GM21619 (cell line): ENCODE data around the gene RGS10.

Source experiments
- ATAC-seq: cut with Tn5 transposase; IDR thresholded peaks from one replicate; pipeline ENCODE4 v1.9.1; 2021; ENCODE audit not compliant: unreplicated experiment

The RGS10 gene

DNA sequence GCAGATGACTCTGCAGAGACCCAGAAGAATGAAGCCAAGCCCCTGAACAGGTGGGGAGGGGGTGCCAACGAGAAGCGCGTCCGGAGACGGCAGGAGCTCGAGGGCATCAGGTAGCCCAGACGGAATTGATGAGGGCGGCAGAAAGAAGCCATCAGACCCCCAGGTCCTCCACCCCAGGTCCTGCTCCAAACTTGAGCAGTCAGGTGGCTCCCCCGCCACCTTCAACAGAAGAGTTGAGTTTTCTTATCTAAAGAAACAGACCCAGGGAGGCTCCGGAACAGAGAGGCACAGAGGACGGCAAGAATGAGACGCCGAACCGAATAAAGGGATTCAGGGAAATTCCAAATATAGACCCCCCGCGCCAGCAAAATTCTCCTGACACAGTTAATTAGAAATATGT lies 22.2 kb downstream of the RGS10 start:
- no peak for ATAC-seq

DNA sequence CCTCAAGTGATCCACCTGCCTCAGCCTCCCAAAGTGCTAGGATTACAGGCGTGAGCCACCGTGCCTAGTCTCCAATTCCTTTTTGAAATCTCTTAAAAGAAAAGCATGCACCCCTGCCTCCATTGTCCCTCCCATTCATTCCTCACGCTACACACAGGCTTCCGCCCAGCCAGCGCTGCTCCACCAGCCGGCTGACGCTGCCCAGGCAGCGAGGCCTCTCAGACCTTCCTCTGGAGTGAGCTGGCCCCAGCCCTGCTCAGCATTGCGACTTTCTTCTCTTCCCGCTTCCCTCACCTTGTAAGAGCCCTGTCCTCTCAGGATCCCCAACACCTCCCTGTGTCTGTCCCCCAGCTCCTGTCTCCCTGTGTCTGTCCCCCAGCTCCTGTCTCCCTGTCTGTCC lies 23.6 kb downstream of the RGS10 start:
- ATAC-seq = no peak

DNA sequence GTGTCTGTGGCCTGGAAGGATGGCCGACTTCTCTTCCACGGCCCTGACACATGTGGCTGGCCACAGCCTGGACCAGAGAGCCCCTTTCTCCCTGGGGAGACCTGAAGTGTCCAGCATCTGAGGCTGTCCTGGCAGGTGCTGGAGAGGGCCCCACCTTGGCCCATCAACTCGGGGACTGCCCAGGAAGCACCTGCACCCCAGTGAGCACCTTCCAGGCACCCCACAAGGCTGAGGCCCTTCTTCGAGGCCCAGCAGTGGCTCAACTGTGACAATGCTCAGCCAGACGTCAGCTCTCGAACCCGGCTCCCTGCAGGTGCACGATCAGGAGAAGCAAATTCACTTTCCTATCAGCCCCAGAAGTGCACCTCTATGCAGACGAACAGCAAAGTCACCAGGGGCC lies 24.3 kb downstream of the RGS10 start:
- peak; percentile 18 for ATAC-seq

DNA sequence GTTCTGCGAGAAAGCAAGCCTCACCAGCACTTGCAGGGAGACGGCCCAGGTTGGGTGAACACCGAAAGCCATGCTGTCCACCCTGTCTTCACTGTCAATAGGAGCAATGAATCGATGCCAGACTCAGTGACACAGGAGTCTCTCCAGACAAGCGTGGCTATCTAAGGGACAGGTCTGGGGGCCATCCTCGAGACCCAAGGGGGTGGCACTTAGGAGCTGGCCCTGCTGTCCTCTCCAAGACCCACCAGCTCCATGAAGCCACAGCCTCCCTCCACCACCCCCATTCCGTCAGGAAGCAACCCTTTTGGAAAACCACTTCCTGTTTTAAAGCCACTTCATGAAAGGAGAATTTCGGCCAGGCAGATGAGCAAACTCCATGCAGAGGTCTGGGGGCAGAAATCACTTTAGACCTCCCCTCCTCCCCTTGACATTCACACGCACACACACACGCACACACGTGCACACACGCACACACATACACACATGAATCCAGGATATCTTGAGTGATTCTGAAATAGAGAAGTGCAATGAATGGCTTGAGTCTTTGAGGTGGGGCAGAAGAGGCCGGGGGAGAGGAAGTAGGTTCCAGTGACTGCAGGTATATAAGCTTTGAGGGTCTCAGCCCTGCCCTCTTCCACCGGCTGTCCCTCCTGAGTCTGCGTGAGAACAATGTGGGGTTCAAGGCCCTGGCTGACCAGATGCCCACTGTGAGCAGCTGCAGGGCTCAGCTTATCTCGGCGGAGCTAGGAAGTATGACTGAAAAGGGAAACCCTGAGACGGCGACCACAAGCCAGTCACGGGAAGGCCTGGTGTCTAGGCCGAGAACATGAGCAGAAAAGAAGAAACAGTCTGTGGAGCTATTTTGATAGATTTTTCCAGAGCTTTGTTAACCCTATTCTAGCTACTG lies 25.0 kb downstream of the RGS10 start:
- ATAC-seq = peak; percentile 52

DNA sequence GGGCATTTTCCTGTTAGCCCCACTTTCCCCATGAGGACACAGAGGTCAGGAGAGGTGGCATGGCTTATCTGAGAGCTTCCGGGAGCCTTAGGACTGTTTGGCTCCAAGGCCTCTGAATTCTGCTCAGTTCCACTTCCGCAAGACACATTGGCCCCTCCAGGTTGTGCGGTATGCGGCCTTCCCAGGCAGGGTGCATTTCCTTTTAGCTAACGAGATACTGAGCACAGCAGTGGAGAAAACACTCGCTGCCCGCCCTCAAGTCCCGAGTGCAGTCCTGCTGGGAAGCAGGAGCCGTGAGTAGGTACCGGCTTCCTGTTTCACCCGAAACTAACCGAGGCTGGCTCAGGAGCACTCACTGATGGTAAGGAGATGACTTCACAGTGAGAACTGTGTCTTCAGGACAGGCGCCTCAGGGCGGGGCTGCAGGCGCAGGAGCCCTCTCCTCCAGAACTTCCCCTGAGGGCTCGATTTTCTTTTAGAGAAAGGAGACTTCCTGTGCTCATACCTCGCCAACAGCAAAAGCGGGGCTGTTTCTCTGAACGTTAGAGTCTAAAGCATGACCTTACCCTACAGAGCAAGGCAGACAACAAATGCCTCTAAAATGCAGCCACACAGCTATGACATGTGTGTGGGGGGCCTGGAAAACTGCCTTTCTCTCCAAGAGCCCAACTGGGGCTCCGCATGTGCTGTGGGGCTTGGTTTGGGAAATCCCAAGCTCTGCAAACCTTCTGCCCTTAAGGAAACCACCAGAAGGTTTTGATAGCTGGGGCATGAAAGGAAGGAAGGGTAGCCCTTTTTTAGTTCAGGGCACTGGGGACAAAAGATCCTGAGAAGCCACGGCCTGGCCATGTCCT lies 25.9 kb downstream of the RGS10 start:
- peak; percentile 77 for ATAC-seq

DNA sequence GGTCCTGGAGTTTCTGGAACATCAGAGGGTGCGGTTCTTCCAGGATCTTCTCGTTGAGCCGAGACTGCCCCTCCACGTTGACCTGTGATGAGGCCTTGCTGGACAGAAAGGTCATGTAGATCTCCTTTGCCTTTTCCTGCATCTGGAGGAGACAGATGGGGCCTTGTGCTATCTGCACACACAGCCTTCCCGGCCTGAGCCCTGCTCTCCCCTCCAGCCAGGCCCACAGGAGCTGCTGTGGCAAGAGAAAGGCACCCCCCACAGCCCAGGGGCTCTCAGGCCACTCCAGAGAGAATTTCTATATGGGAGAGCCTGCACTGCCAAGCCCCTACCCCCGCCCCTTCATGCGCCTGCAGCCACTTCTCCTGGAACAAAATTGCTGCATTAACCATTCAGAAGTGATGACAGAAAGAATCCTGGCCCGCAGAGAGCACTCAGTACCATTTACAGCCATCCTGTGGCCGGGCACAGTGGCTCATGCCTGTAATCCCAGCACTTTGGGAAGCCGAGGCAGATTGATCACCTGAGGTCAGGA lies 26.9 kb downstream of the RGS10 start:
- no peak for ATAC-seq

DNA sequence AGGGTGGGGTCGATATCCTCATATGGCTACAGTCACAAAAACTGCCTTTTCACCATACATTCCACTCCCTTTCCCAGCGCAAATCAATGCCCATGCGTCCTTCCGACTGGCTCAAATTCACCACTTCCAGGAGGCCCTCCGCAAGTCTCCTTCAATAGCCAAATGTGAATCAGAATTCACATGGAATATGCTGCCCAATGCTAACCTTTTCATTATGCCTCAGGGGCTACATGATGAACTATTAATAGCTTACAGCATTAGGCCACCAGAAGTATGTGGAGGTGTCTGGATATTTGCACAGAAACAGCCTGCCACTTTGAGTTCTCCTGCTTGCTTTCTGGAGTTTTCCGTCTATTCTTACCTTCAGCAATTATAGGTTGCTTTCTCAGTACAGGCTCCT lies 27.7 kb downstream of the RGS10 start:
- ATAC-seq = no peak

DNA sequence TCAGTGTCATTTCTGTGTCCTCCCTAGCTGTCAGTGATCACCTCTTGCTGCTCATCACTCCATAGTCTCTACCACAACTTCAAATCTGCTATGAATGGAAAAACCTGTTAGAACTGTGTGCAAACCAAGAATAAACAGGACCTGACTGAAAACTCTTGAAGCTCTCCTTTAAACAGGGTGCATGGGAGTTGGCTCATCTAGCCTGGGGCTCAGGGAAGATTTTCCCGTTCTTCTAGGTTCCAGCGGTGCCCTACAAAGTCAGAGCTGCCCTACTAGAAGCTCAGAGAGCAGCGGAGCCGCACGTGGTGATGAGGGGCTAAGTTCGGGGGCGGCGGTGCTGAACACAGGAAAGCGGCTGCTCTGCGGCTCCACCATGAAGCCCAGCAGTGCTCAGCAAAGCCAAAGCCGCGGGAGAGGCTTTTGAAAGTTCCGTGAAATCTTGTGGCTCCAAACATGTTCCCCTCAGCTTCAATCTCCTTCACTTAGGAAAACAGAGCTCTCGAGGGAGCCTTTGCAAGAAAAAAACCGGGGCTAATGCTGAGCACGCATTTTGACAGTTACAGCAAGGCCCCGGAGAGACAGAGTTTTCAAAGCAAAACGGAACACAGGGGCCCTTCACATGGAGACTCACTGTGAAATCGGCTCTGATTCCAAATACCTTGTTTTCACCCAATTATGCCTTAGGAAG lies 30.5 kb downstream of the RGS10 start:
- no peak for ATAC-seq

DNA sequence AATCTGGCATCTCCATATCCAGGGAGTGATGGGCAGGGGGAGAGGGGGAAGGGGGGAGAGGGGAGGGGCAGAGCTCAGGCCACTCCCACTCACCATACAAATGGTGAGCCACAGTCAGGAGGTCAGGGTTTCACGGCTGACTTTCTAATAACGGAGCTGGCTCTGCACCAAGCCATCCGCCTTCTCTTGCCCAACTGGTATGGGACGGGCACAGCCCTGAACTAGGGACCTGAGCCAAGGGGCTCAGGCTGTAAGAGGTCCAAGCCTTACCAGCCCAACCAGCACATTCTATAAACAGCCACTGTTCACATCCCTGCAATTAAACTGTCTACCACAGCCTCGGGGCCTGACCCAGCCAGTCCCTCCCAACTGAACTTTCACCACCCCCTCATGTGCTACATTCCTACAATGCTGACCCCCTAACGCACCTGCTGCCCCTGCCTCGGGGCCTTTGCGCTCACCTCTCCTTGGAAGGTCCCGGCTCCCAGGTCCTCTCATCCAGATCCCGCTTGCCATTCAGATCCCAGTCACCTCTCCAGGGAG lies 32.5 kb downstream of the RGS10 start:
- ATAC-seq = no peak

DNA sequence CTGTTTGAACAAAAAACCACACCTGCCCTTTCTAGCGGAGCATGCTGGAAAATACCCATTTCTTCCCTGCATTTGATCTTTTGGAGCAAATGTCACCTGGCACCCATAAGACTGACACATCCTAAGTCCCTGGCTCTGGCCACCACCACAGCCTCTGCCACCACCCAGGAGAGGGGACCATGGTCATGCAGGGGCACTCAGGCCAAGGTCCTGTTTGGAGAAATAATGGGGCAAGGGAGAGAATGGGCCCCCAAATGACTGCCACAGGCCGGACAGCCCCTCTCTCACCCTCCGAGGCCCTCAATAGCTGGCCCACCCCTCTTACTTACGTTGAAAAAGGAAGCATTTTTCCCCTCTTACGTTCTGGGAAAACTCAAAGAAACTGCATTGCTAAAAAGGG lies 35.4 kb downstream of the RGS10 start:
- ATAC-seq = no peak

DNA sequence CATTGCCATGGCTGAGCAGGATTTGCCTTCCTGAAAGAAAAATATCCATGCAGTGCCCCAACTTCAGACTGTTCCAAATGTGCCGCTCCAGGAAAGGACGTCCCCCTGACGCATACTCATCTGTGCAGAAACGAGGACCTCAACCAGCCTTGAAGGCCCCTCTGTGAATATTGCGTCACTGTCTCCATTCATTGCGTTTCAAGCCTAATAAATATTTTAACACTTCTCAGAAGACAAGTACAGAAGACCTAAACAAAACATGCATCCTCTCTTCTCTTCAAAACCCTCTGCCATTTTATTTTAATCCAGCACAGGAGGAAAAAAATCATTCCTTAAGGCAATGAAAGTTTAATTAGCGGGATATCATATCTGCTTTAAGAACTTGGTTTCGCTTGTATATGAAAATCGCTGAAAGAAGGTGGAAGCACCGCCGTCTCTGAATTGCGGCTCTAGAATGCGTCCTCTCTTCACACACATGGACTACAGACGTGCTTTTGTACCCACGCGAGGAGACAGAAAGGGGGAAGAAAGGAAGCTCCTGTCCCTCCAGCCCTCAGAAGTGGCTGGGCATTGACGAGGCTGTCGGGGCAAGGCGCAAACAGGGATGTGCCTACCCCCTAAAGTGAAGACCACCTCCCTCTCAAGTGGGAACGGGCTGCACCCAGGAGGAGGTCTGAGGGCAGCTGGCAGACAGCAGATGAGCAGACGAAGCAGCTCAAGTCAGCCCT lies 36.8 kb downstream of the RGS10 start:
- no peak for ATAC-seq

DNA sequence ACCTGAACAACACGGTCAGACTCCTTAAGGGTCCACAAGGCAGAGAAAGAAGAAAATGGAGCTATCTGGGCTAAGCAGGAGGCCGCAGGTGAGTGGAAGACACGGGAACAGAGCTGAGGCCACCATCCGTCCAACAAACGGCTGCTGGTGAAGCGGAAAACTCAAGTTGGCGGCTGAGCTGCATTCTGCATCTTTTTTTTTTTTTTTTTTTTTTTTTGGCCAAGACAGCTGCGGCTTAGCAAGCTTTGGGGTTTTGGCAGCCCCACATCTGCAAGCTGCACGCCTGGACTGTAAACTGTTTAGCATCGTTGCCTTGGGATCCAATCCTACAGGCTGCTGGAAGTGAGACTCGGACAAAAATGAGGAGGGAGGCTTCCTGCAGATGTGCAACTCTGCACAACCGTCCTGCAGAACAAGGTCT lies 37.4 kb downstream of the RGS10 start:
- no peak for ATAC-seq

DNA sequence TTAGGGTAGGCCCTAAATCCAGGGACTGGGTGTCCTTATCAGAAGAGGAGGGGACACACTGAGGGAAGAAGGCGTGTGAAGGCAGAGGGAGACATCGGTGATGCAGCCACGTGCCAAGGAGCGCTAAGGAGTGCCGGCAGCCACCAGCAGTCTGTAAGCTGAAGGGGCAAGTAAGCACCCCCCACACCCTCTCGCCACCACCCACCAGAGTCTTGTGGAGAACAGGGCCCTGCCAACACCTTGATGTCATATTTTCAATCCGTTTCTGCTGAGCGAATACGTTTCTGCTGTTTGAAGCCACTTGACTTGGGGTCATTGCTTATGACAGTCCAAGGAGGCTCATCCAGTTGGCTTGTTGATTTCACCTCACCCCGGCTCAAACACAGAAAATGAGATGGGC lies 37.9 kb downstream of the RGS10 start:
- ATAC-seq = no peak

DNA sequence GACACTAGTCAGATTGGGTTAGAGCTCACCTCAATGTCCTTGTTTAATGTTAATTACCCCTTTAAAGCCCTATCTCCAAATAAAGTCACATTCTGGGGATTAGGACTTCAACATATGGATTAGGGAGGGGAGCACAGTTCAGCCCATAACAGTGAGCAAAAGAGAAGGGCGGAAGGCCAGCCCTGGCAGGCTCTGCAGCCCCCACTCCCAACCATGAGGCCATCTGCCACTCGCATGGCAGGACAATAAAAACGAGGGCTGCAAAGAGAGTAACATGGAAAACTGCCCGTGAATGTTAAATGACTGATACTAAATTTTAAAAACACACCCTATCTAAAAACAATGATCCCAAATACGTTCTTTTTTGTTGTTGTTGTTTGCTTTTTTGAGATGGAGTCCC lies 38.7 kb downstream of the RGS10 start:
- ATAC-seq = no peak

DNA sequence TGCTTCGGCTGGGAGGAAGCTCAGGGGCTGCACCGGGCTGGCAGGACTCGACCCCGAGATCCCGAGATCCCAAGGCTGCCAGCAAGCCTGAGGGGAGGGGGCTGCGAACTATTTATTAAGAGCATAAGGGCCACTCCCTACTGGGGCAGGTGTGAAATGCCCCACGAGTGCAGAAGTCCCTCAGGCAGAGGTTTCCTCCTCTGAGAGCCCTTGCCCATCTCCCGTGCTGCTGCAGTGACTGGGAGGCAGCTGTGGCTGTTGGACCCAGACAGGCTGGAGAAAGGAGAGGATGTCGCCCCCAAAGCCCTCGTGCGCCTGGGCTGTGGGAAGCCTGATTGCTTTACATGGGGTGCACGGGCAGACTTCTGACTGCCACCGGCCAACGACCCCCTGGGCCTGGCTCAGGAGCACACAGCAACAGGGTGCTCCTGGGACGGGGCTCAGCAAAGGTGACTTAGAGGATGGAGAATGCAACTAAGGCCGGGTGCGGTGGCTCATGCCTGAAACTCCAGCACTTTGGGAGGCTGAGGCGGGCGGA lies 39.8 kb downstream of the RGS10 start:
- no peak for ATAC-seq

DNA sequence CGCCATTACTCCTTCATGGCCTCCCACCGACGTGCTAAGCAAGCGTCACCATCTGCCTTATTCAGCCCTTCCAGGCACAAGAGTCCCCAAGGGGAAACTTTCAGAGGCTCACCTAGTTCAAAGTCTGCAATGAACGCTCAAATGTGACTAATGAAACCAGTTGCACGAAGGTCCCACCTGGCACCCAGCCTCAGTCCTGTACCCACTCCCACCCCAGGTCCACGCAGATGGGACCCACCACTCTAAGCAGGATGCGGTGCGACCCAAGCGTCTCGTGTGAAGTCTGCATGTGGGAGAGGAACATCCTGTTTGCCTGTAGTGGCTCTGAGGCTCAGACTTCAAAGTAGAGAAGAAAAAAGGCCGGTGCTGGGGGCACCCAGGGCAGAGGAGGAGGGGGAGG lies 40.3 kb downstream of the RGS10 start:
- peak; percentile 60 for ATAC-seq

DNA sequence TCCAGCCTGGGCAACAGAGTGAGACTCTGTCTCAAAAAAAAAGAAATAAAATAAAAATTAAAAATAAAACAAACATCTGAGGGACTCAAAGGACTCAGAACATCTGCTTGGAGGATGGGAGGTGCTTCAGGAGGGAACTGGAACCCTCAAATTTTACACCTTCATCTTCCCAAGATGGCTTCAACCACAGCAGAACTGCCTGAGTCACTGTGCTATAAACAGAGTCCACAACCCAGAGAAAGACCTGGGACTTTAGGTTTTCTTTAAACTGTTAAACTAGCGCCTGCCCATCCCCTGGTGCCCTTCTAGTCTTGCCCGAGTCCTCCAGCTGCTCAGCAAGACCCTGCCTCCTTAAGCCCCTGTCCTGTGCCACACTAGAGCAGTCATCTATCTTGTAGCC lies 40.8 kb downstream of the RGS10 start:
- ATAC-seq = no peak

DNA sequence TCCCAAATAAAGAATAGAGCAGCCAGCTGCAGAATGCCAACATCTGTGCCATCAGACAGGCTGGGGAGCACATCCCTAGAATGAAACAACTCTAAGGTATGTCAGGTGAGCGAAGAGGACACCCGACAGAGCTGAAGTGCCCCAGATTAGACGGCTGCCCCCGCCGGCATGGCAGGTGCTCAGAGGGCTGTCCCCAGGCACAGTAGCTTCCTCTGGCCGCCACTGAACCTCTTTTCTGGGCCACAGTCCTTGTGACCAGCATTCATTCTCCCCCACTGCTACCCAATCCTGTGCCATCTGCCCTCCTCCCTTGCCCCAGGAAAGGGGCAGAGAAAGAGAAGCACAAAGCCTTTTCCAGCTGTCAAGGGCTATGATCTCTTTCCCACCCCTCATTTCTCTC lies 41.7 kb downstream of the RGS10 start:
- no peak for ATAC-seq

DNA sequence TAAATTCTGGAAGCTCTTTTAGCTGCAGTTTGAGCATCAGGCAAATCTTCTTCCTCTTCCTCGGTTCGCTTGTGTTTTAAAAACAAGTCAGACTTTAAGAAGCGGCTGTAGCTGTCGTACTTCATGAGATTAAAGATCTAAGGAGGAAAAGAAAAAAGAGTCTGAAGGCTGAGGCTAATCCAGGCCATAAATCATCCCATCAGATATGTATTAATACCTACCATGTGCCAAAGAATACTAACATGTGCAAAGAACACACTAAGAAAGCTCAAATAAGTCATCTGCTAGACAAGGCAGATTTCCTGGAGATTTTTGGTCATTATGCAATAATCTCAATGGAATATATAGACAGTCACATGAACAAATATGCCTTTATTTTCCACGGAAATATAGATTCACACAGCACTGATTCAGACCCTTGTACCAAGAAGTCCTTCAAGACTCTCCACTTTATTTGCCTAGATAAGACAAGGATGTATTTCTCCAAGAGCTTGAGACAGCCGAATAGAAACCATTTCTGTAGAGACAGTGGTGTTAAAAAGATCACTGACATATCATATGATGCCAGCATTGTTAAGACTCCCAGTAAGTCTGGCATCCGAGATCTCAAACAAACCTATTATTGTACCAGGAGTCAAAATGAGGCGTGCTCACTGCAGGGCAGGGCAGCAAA lies 42.3 kb downstream of the RGS10 start:
- ATAC-seq = no peak

DNA sequence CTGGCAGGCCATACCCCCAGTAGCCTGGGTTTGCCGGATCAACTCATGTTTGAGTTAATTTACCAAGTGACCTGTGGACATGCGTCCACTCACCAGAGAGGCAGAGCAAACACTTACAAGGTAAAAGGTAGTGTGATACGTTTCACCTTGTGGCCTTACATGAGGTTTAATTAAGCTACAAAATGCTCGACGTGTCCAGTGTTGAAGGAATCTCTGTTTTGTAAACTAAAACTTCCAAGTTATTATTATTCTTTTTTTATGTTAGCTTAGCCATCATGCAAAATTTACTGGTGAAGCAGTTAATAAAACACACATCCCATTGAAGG lies 42.9 kb downstream of the RGS10 start:
- ATAC-seq = no peak
